Measurements from ENCODE around the gene TTPAL. TPM values are rescaled to one million over a fixed set of nuclear protein-coding genes. Genes with fewer than 3 reads are reported as not detected.
A peak's percentile ranks its signal among the peaks of the same experiment; 100 is the strongest.

Gene TTPAL
- total RNA-seq (10 to 100 TPM; 17.3 to 39.7 TPM), polyA plus RNA-seq (10 to 100 TPM; 11.6 to 17.9 TPM)

DNA sequence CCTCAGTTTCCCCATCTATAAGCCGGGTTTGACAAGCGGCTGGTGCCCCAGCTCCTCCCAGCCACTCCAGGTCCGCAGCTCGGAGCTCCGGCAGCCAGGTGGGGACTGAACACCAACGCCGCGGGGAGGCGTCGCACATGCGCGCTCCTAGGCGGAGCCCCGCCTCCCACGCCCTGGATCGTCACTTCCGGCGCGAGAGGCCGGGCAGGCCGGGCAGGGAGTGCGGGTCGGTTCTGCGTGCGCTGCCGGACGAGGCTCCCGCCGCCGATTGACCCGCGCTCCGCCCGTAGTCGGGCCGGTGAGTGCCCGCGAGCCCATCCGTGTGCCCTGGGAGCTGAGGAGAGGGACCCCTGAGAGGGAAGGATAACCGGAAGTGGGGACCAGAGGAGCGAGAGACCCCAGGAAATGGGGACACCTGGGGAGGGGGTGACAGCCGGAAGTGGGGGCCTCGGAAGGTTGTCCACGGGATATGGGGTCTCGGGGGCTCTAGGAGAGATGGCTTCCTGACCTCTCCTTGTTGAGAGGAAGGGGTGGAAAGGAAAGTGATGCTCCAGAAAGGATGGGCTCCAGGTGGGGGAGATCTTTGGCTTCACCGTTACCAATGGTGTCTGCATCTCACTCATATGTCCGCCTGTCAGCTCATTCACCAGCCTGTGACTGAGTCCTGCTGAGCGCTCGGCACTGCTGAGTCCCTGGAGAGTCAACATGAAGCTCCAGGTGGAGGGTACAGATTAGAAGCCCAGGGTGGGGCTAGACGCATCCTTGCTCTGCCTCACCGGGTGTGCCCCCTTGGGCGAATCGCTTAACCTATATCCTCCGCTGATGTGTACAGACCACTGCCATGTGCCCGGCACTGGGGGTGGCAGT lies at the start of gene TTPAL:
Gene TTPAL (plus strand): TSS at position 181 of the 867 bp plus-strand sequence. CDS start 4,126 bp downstream, outside the sequence.
- 2% methylated on average over 55 of the region's 55 CpGs for WGBS
- peak; percentile 12 for TF ChIP-seq YY1 (IDR thresholded peaks at IDR 0.05)
- TF ChIP-seq FOXA2 (IDR thresholded peaks at IDR 0.05): no peak
- no peak for TF ChIP-seq RXRA (IDR thresholded peaks at IDR 0.05)
- TF ChIP-seq RAD21 (IDR thresholded peaks at IDR 0.05): peak; percentile 64 to 66
- TF ChIP-seq EGR1 (IDR thresholded peaks at IDR 0.05; ENCODE audit: low read depth in 2 of 2): peak; percentile 62 to 74
- no peak for TF ChIP-seq HNF4G (IDR thresholded peaks at IDR 0.05)
- TF ChIP-seq SP1 (IDR thresholded peaks at IDR 0.05): peak; percentile 43
- TF ChIP-seq, protein P1, sequence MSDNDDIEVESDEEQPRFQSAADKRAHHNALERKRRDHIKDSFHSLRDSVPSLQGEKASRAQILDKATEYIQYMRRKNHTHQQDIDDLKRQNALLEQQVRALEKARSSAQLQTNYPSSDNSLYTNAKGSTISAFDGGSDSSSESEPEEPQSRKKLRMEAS (IDR thresholded peaks at IDR 0.05): no peak
- peak; percentile 35 for TF ChIP-seq FOXA1 (IDR thresholded peaks at IDR 0.05)
- TF ChIP-seq NR2F2 (IDR thresholded peaks at IDR 0.05): no peak
- TF ChIP-seq, protein P2, sequence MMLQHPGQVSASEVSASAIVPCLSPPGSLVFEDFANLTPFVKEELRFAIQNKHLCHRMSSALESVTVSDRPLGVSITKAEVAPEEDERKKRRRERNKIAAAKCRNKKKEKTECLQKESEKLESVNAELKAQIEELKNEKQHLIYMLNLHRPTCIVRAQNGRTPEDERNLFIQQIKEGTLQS (IDR thresholded peaks at IDR 0.05): no peak
- no peak for TF ChIP-seq ZBTB33 (IDR thresholded peaks at IDR 0.05)
- peak; percentile 65 to 91 for TF ChIP-seq GABPA (IDR thresholded peaks at IDR 0.05 in 1 of 2, conservative IDR thresholded peaks at IDR 0.05 in 1 of 2)
- TF ChIP-seq, protein P3, sequence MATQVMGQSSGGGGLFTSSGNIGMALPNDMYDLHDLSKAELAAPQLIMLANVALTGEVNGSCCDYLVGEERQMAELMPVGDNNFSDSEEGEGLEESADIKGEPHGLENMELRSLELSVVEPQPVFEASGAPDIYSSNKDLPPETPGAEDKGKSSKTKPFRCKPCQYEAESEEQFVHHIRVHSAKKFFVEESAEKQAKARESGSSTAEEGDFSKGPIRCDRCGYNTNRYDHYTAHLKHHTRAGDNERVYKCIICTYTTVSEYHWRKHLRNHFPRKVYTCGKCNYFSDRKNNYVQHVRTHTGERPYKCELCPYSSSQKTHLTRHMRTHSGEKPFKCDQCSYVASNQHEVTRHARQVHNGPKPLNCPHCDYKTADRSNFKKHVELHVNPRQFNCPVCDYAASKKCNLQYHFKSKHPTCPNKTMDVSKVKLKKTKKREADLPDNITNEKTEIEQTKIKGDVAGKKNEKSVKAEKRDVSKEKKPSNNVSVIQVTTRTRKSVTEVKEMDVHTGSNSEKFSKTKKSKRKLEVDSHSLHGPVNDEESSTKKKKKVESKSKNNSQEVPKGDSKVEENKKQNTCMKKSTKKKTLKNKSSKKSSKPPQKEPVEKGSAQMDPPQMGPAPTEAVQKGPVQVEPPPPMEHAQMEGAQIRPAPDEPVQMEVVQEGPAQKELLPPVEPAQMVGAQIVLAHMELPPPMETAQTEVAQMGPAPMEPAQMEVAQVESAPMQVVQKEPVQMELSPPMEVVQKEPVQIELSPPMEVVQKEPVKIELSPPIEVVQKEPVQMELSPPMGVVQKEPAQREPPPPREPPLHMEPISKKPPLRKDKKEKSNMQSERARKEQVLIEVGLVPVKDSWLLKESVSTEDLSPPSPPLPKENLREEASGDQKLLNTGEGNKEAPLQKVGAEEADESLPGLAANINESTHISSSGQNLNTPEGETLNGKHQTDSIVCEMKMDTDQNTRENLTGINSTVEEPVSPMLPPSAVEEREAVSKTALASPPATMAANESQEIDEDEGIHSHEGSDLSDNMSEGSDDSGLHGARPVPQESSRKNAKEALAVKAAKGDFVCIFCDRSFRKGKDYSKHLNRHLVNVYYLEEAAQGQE (IDR thresholded peaks at IDR 0.05): peak; percentile 70
- peak; percentile 53 for TF ChIP-seq TAF1 (conservative IDR thresholded peaks at IDR 0.05)
- TF ChIP-seq HNF4A (conservative IDR thresholded peaks at IDR 0.05): no peak
- TF ChIP-seq CTCF (IDR thresholded peaks at IDR 0.05; ENCODE audit: low read depth, low read length, missing input control): peak; percentile 33
- TF ChIP-seq JUND (IDR thresholded peaks at IDR 0.05): no peak
- Histone ChIP-seq H3K27me3 (ENCODE audit: control insufficient read depth in 4 of 4, insufficient read depth in 4 of 4, low read length in 3 of 4) (no peaks in the 10 kb centered on the region), H3K4me1 (ENCODE audit: control insufficient read depth in 4 of 4, insufficient read depth in 4 of 4, low read length in 3 of 4) (peaks cover 1 to 59% (median 43%) of the 10 kb centered on the region in 4 donors), H3K27ac (ENCODE audit: low read depth in 1 of 2, low read length in 2 of 2) (peak within 1 kb of the TSS; percentile 68 to 96), H3K9me3 (ENCODE audit: control insufficient read depth in 4 of 4, low read length in 3 of 4) (no peaks in the 10 kb centered on the region), H3K36me3 (ENCODE audit: control insufficient read depth in 4 of 4, insufficient read depth in 3 of 4, low read depth in 1 of 4, low read length in 3 of 4) (no peaks in the 10 kb centered on the region), H3K4me3 (ENCODE audit: low read depth in 1 of 3, low read length in 3 of 3) (peak within 1 kb of the TSS; percentile 71 to 94 (median 93)), H3K9ac (ENCODE audit: low read depth in 1 of 2, low read length in 2 of 2) (peak within 1 kb of the TSS; percentile 30 to 89)
- DNase-seq (ENCODE audit: low spot score): peak; percentile 93
